ENCODE data around the gene DEGS1. TPM values are rescaled to one million over a fixed set of nuclear protein-coding genes. Genes with fewer than 3 reads are reported as not detected.

The DEGS1 gene
- total RNA-seq, 3 donors from 2014 or later: 10.7 to 56.3 (median 22.7) TPM

GRCh38 chr1:224217655-224218623, 34.9 kb downstream of the DEGS1 start:
- no peak for TF ChIP-seq CTCF (IDR thresholded peaks at IDR 0.05)
- Histone ChIP-seq H3K9me3 (no peaks in the 10 kb centered on the region), H3K4me3 (no peak overlapping the region), H3K4me1 (ENCODE audit: low read depth) (peaks cover 7% of the 10 kb centered on the region), H3K36me3 (ENCODE audit: low read depth) (no peaks in the 10 kb centered on the region)
- DNase-seq: no peak
- intact Hi-C loops (cut with DNase I, micrococcal nuclease): no loop called here
- no peak for ATAC-seq

GRCh38 chr1:224219011-224219611, 36.1 kb downstream of the DEGS1 start:
- ATAC-seq (no peak), DNase-seq (no peak)
- Histone ChIP-seq H3K9me3 (no peaks in the 10 kb centered on the region), H3K4me3 (no peak overlapping the region), H3K4me1 (ENCODE audit: low read depth) (peaks cover under 1% of the 10 kb centered on the region), H3K36me3 (ENCODE audit: low read depth) (no peaks in the 10 kb centered on the region)
- no peak for TF ChIP-seq CTCF (IDR thresholded peaks at IDR 0.05)
- intact Hi-C loops (cut with DNase I, micrococcal nuclease): no loop called here

GRCh38 chr1:224219612-224220059, 36.6 kb downstream of the DEGS1 start:
- no peak for ATAC-seq
- DNase-seq: no peak

GRCh38 chr1:224223819-224224714, 41.0 kb downstream of the DEGS1 start:
- ATAC-seq (peak; percentile 76), DNase-seq (no peak)
- Histone ChIP-seq H3K4me1 (ENCODE audit: low read depth) (no peaks in the 10 kb centered on the region), H3K4me3 (no peak overlapping the region), H3K36me3 (ENCODE audit: low read depth) (peaks cover 6% of the 10 kb centered on the region), H3K9me3 (no peaks in the 10 kb centered on the region)
- intact Hi-C loops (cut with DNase I, micrococcal nuclease): loop anchor here in 1 of 2 donors (5.0 kb wide), 1 partner anchor 33 kb away; no protein-coding TSS in a partner anchor
- no peak for TF ChIP-seq CTCF (IDR thresholded peaks at IDR 0.05)

More at GRCh38 chr1:224219612-224220059, 36.6 kb downstream of the DEGS1 start:
- intact Hi-C loops (cut with DNase I, micrococcal nuclease): loop anchor here in 1 of 2 donors (5.0 kb wide), 1 partner anchor 38 kb away; no protein-coding TSS in a partner anchor
- Histone ChIP-seq H3K9me3 (no peaks in the 10 kb centered on the region), H3K4me1 (ENCODE audit: low read depth) (no peaks in the 10 kb centered on the region), H3K4me3 (no peak overlapping the region), H3K36me3 (ENCODE audit: low read depth) (no peaks in the 10 kb centered on the region)
- no peak for TF ChIP-seq CTCF (IDR thresholded peaks at IDR 0.05)

- no peak overlapping the region for H3K4me3 ChIP-seq
- H3K36me3 ChIP-seq (ENCODE audit: low read depth): peaks cover 15% of the 10 kb centered on the region
- no peaks in the 10 kb centered on the region for H3K9me3 ChIP-seq
- no peaks in the 10 kb centered on the region for H3K4me1 ChIP-seq (ENCODE audit: low read depth)
- intact Hi-C loops (cut with DNase I, micrococcal nuclease): no loop called here
- no peak for DNase-seq
- ATAC-seq: no peak
- TF ChIP-seq CTCF (IDR thresholded peaks at IDR 0.05): no peak
These were observed 43.9 kb downstream of the DEGS1 start for GRCh38 chr1:224226849-224227502.
